Skin epidermis (tissue), 12 donors: ENCODE measurements around the gene ANKRD66.
"Not testable (repeated sequence)": the region's sequence is repeated elsewhere in the genome, so short reads cannot be mapped to it uniquely, and the experiment has no call there.

Source experiments
- H3K27ac ChIP-seq, 21 experiments: fragments of 200-600 bp; sonication (generic) in 11 of 21; one replicate each; pipeline ENCODE4 v1.5.0; 2020; ENCODE audit warnings: mild to moderate bottlenecking in 3 of 21, inconsistent platforms in 2 of 21, moderate library complexity in 2 of 21
- H3K4me3 ChIP-seq, 7 experiments: fragments of 200-600 bp; sonication (generic) in 2 of 7; one replicate each; pipeline ENCODE4 v1.5.0; 2020; ENCODE audit warnings: inconsistent platforms in 2 of 7, mild to moderate bottlenecking in 2 of 7, moderate library complexity in 1 of 7

The ANKRD66 gene

GRCh38 chr6:46749731-46750130 lies 3.0 kb downstream of the ANKRD66 start:
- H3K4me3 ChIP-seq, result no peak overlapping the region
- no peak overlapping the region for H3K27ac ChIP-seq

DNA sequence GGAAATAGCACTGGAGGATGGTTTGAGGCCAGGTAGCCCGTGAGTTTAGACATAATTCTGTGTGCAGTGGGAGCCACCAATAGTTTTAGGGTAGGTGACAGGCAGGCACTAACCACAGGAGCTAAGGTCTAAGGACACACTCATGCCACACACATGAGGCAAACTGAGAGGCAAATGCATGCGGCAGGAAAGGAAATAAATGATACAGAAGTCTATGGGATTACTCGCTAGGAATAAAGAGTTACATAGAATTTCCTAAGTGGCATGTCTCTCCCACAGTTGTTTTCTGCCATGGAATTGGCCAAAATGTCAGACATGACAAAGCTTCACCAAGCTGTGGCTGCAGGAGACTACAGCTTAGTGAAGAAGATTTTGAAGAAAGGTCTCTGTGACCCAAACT lies 4.9 kb downstream of the ANKRD66 start:
- Histone ChIP-seq H3K4me3 (no peak overlapping the region), H3K27ac (no peak overlapping the region)

- Histone ChIP-seq H3K4me3 (no peak overlapping the region), H3K27ac (no peak overlapping the region)
Observed at GRCh38 chr6:46755865-46756264, 9.1 kb downstream of the ANKRD66 start.

- no peak overlapping the region for H3K27ac ChIP-seq
- no peak overlapping the region for H3K4me3 ChIP-seq
Observed at GRCh38 chr6:46756469-46757213, 9.9 kb downstream of the ANKRD66 start.

GRCh38 chr6:46757214-46757596 lies 10.5 kb downstream of the ANKRD66 start:
- H3K4me3 ChIP-seq, result no peak overlapping the region
- H3K27ac ChIP-seq, result no peak overlapping the region

GRCh38 chr6:46758960-46759753 lies 12.4 kb downstream of the ANKRD66 start:
- Histone ChIP-seq H3K4me3 (no peak overlapping the region), H3K27ac (no peak overlapping the region)

GRCh38 chr6:46760925-46761324 lies 14.2 kb downstream of the ANKRD66 start:
- Histone ChIP-seq H3K4me3 (no peak overlapping the region), H3K27ac (no peak overlapping the region)

GRCh38 chr6:46763466-46763865 lies 16.7 kb downstream of the ANKRD66 start:
- no peak overlapping the region for H3K4me3 ChIP-seq
- H3K27ac ChIP-seq, result no peak overlapping the region

DNA sequence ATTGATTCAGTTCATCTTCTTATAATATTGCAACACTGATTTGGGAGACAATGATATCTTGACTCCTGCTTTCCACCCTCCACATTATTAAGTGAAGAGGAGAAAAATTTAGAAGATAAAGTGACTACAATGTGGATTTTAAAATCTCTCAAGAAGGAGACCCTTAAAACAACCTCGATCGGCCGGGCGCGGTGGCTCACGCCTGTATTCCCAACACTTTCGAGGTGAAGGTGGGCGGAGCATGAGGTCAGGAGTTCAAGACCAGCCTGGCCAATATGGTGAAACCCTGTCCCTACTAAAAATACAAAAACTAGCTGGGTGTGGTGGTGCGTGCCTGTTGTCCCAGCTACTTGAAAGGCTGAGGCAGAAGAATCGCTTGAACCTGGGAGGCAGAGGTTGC lies 17.5 kb downstream of the ANKRD66 start:
- not testable (repeated sequence) for H3K27ac ChIP-seq, H3K4me3 ChIP-seq

GRCh38 chr6:46764961-46765360 lies 18.2 kb downstream of the ANKRD66 start:
- Histone ChIP-seq H3K27ac (no peak overlapping the region), H3K4me3 (no peak overlapping the region)

- H3K4me3 ChIP-seq, result no peak overlapping the region
- peak overlapping the region in 11 of 21 experiments; percentile 18 to 79 (median 52) for H3K27ac ChIP-seq
Observed at GRCh38 chr6:46772016-46772415, 25.3 kb downstream of the ANKRD66 start.

DNA sequence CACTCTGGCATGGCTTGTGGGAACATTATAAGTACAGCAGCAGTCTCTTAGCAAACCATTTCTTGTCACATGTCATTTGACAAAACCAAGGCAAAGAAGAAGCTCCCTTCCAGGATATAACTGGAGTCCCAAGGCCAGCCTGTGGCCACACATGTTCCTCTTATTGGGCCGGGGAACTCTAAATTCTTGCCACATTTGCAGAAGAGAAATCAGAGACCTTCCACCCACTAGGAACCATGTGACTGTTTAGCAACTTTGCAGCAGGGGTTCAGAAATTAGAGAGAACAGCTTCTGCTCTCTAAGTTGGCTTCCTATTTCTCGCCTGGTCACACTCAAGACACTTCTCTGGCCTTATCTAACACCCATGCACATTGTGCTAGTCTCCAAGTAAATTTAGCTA lies 26.0 kb downstream of the ANKRD66 start:
- Histone ChIP-seq H3K4me3 (no peak overlapping the region), H3K27ac (peak overlapping the region in 9 of 21 experiments; percentile 39 to 79 (median 57))

DNA sequence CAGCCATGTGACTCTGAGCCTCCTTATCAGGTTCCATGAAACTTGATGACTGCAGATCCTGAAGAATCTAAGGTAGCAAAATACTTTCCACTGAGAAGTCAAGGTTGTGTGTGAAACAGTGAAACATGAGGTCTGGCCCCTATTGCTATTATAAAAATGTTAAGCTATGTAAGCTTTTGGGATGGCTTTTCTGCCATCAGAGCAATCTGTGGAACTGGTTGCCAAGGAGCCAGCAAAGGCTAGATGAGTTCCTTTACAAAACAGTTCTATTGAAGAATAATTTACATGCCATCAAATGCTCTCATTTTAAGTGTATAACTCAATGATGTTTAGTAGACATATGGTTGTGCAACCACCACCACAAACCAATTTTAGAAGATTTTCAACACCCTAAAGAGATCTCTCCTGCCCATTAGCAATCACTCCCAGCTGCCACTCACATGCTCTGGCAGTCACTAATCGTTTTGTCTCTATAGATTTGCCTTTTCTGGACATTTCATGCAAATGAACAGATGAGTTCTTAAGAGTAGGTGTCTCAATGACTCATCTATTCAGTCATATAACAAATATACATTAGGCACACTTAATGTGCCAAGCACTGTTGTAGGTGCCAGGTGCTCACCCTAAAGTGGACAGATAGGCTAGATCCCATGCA lies 26.6 kb downstream of the ANKRD66 start:
- peak overlapping the region in 8 of 21 experiments; percentile 7 to 67 (median 40) for H3K27ac ChIP-seq

GRCh38 chr6:46774736-46775135 lies 28.0 kb downstream of the ANKRD66 start:
- H3K4me3 ChIP-seq, H3K27ac ChIP-seq: not testable (repeated sequence)

More for the DNA sequence above, 26.6 kb downstream of the ANKRD66 start:
- no peak overlapping the region for H3K4me3 ChIP-seq

- no peak overlapping the region for H3K4me3 ChIP-seq
- H3K27ac ChIP-seq, result no peak overlapping the region
Observed at GRCh38 chr6:46776070-46776712, 29.5 kb downstream of the ANKRD66 start.

DNA sequence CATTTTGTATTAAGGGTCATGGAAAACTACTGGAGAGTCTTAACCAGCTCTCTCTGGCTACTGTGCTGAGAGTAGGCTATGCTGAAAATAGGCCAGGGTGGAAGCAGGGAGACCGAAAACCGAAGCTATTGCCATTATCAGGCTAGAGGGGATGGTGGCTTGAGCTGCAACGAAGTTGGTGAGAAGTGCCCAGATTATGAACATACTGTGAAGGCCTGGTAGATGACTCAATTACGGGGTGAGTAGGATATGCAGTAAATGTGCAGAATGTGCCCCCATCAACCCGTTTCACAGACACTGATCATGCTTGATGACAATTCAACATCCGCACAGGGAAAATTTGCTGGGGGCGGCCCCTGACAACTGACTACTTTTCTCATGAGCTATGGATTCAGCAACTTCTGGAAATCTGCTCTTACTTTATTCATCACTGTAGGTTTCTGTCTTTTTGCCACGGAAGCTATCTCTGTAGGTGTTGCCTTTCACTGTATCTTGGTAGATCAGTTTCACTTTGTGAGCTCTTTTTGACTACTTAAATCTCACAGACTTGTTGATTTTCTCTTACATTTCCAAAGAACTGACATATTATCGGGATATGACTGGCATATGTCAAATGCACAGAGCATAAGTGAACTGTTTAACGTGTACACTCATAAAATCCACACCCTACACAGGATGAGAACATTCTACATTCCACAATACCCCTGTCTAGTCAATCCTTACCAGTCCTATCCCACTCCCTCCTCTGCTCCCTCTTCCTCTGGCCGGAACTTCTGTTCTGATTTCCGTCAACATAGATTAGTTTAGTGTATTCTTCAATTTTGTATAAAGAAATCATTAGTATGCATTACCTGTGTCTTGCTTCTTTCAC lies 31.0 kb downstream of the ANKRD66 start:
- Histone ChIP-seq H3K27ac (no peak overlapping the region), H3K4me3 (no peak overlapping the region)

- no peak overlapping the region for H3K4me3 ChIP-seq
- no peak overlapping the region for H3K27ac ChIP-seq
Observed at GRCh38 chr6:46781478-46782378, 35.0 kb downstream of the ANKRD66 start.

- no peak overlapping the region for H3K27ac ChIP-seq
- no peak overlapping the region for H3K4me3 ChIP-seq
Observed at GRCh38 chr6:46784535-46784934, 37.8 kb downstream of the ANKRD66 start.
